Measurements from ENCODE around the gene PDK1. TPM values are rescaled to one million over a fixed set of nuclear protein-coding genes. Genes with fewer than 3 reads are reported as not detected.

The PDK1 gene
- polyA plus RNA-seq, 3 donors = 5.4 to 10.3 (median 9.7) TPM

DNA sequence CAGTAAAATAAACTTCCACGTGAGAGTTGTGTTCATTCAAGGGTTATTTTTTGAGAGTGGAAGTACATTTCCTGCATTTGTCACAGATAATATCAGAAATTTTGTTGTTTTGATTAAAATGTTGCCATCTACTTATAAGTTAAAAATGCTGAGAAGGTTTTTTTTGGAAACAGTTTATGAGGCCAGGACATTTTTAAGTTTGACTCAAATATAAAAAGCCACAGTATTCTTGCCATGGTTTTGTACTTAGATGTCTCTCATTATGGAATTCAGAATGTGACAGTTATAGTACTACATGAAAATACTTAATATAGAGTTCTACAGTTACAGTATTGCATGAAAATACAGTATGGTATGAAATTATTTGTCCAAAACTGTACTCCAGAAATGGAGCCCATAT is 44.1 kb downstream of the PDK1 start:
- intact Hi-C loops (cut with micrococcal nuclease) = loop anchor here in 1 of 2 donors (10.0 kb wide), 2 partner anchors 105 to 255 kb away; no protein-coding TSS in a partner anchor

DNA sequence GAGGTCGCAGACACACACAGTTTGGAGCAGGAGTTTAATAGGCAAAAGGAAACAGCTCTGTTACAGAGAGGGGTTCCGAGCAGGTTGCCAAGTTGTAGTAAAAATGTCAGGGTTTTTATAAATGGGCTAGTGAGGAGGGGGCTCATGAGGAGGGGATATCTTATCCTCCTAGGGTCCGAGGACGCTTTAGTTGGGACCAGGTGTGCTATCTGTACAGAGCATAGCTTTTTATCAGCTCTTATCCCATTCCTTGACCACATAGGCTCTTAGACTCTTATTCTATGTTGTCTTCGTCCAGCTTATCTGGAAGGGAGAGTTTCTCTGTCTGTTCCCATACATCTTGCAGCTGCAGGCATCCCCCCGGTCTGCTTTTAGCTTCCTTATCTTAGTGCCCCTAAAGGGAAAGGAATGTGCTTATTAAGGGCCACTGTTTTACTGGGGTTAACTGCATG is 44.7 kb downstream of the PDK1 start:
- Mint-ChIP-seq H3K36me3 (peaks cover 50 to 58% of the 10 kb centered on the region in 2 donors), H3K4me3 (no peak overlapping the region), H3K27me3 (ENCODE audit: low read depth in 3 of 3) (peaks cover 0 to 2% (median 0%) of the 10 kb centered on the region in 3 donors), H3K9me3 (no peaks in the 10 kb centered on the region), H3K27ac (no peak overlapping the region), H3K4me1 (no peaks in the 10 kb centered on the region)
- Histone ChIP-seq H3K4me1 (ENCODE audit: control insufficient read depth in 1 of 2, insufficient read depth in 2 of 2, low read length in 2 of 2) (no peaks in the 10 kb centered on the region), H3K4me3 (replicated peaks in 1 of 3; ENCODE audit: low read depth in 2 of 3, low read length in 3 of 3) (no peak overlapping the region), H3K4me2 (replicated peaks; ENCODE audit: extremely low read depth, low read length, poor library complexity, severe bottlenecking) (no peak overlapping the region), H3K9me3 (replicated peaks in 1 of 2; ENCODE audit: control insufficient read depth in 1 of 2, insufficient read depth in 1 of 2, low read length in 2 of 2) (no peaks in the 10 kb centered on the region), H3K27me3 (ENCODE audit: control insufficient read depth in 2 of 2, insufficient read depth in 2 of 2, low read length in 2 of 2) (no peaks in the 10 kb centered on the region), H3K79me2 (ENCODE audit: insufficient read depth, low read length) (no peaks in the 10 kb centered on the region), H3K36me3 (replicated peaks in 1 of 2; ENCODE audit: control insufficient read depth in 1 of 2, insufficient read depth in 2 of 2, low read length in 2 of 2) (peaks cover 25 to 66% of the 10 kb centered on the region in 2 donors), H3K27ac (ENCODE audit: low read depth in 1 of 2, low read length in 2 of 2) (no peak overlapping the region), H4K20me1 (ENCODE audit: insufficient read depth, low read length) (no peaks in the 10 kb centered on the region), H2AFZ (ENCODE audit: insufficient read depth, low read depth, low read length, poor library complexity, severe bottlenecking) (no peak overlapping the region), H3K9ac (ENCODE audit: insufficient read depth, low read length, poor library complexity, severe bottlenecking) (no peak overlapping the region)
- TF ChIP-seq, protein P1, sequence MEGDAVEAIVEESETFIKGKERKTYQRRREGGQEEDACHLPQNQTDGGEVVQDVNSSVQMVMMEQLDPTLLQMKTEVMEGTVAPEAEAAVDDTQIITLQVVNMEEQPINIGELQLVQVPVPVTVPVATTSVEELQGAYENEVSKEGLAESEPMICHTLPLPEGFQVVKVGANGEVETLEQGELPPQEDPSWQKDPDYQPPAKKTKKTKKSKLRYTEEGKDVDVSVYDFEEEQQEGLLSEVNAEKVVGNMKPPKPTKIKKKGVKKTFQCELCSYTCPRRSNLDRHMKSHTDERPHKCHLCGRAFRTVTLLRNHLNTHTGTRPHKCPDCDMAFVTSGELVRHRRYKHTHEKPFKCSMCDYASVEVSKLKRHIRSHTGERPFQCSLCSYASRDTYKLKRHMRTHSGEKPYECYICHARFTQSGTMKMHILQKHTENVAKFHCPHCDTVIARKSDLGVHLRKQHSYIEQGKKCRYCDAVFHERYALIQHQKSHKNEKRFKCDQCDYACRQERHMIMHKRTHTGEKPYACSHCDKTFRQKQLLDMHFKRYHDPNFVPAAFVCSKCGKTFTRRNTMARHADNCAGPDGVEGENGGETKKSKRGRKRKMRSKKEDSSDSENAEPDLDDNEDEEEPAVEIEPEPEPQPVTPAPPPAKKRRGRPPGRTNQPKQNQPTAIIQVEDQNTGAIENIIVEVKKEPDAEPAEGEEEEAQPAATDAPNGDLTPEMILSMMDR (IDR thresholded peaks at IDR 0.05) = no peak
- 100% methylated on average over 3 of the region's 6 CpGs for WGBS (ENCODE audit: insufficient coverage)
- intact Hi-C loops (cut with micrococcal nuclease) = no loop called here
- no peak for DNase-seq

More for the DNA sequence above, 44.1 kb downstream of the PDK1 start:
- Histone ChIP-seq H2AFZ (ENCODE audit: insufficient read depth, low read depth, low read length, poor library complexity, severe bottlenecking) (no peak overlapping the region), H3K79me2 (ENCODE audit: insufficient read depth, low read length) (no peaks in the 10 kb centered on the region), H3K27me3 (ENCODE audit: control insufficient read depth in 2 of 2, insufficient read depth in 2 of 2, low read length in 2 of 2) (no peaks in the 10 kb centered on the region), H3K27ac (ENCODE audit: low read depth in 1 of 2, low read length in 2 of 2) (no peak overlapping the region), H3K9ac (ENCODE audit: insufficient read depth, low read length, poor library complexity, severe bottlenecking) (no peak overlapping the region), H3K4me3 (replicated peaks in 1 of 3; ENCODE audit: low read depth in 2 of 3, low read length in 3 of 3) (no peak overlapping the region), H3K9me3 (replicated peaks in 1 of 2; ENCODE audit: control insufficient read depth in 1 of 2, insufficient read depth in 1 of 2, low read length in 2 of 2) (no peaks in the 10 kb centered on the region), H3K4me1 (ENCODE audit: control insufficient read depth in 1 of 2, insufficient read depth in 2 of 2, low read length in 2 of 2) (no peaks in the 10 kb centered on the region), H4K20me1 (ENCODE audit: insufficient read depth, low read length) (no peaks in the 10 kb centered on the region), H3K36me3 (replicated peaks in 1 of 2; ENCODE audit: control insufficient read depth in 1 of 2, insufficient read depth in 2 of 2, low read length in 2 of 2) (peaks cover 31 to 69% of the 10 kb centered on the region in 2 donors), H3K4me2 (replicated peaks; ENCODE audit: extremely low read depth, low read length, poor library complexity, severe bottlenecking) (no peak overlapping the region)
- H3K27ac Mint-ChIP-seq = no peak overlapping the region
- no peaks in the 10 kb centered on the region for H3K9me3 Mint-ChIP-seq
- no peaks in the 10 kb centered on the region for H3K4me1 Mint-ChIP-seq
- no peak overlapping the region for H3K4me3 Mint-ChIP-seq
- TF ChIP-seq, protein P1 (IDR thresholded peaks at IDR 0.05) = no peak
- H3K36me3 Mint-ChIP-seq = peaks cover 43 to 59% of the 10 kb centered on the region in 2 donors
- no CpG with 5 or more reads among the region's 1 CpG for whole genome bisulfite sequencing (ENCODE audit: insufficient coverage)
- no peak for DNase-seq
- H3K27me3 Mint-ChIP-seq (ENCODE audit: low read depth in 3 of 3) = peaks cover 0 to 2% (median 0%) of the 10 kb centered on the region in 3 donors

Measured in CD14-positive monocyte (primary cell).